ENCODE results near the gene LENG8.

DNA sequence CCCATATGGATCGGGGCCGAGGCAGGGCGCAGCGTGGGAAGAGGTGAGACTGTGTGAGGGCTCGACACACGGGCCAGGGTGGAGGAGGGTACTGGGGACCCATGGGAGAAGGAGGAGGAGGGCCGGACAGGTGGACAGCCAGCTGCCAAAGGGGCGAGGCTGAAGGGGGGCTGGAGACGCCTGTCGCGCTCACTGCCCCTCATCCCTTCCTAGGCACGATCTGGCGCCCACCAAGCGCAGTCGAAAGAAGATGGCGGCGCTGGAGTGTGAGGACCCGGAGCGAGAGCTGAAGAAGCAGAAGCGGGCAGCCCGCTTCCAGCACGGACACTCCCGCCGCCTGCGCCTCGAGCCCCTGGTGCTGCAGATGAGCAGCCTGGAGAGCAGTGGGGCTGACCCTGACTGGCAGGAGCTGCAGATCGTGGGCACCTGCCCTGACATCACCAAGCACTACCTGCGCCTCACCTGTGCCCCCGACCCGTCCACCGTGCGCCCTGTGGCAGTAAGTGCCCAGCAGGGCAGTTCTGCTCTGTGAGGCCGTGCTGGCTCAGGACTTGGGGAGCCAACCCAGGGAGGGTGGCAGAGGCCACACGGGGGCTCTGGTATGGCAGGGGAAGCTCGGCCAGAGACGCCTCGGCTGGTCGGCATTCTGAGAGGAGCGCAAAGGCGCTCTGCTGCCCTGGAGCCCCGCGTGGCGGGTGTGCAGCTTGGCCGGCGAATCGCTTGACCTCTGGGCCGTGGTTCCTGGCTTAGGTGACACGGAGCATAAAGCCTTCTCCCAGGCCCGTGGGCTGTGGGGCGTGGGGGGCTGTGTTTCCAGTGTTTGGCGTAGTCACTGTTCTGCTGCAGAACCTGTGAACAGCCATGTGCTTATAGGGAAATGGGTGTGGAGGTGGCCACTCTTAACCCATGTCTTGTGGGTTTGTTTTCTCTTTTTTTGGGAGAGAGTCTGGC is 7.7 kb downstream of the LENG8 start:
- TF ChIP-seq TAF1 (IDR thresholded peaks at IDR 0.05; ENCODE audit: borderline replicate concordance, low read depth, low read length) (no peak), POLR2A (IDR thresholded peaks at IDR 0.05; ENCODE audit: low read depth, low read length) (peak; percentile 26; the same call in 1 of the 2 replicates)
